GM13976 (cell line): ENCODE results near the gene LILRB5.
"Not testable (repeated sequence)": the region's sequence is repeated elsewhere in the genome, so short reads cannot be mapped to it uniquely, and the experiment has no call there.

Source experiments
- DNase-seq: peaks from one replicate; pipeline ENCODE4 v3.0.0; 2012; ENCODE audit warnings: low spot score
- CTCF ChIP-seq: IDR thresholded peaks from 2 replicates; pipeline ENCODE4 v1.5.1; 2012; ENCODE audit warnings: borderline replicate concordance, mild to moderate bottlenecking; ENCODE audit not compliant: insufficient read depth; ENCODE audit errors: extremely low read depth, missing control alignments, control extremely low read depth
- in situ Hi-C: fragments of 300-500 bp; cut with MboI; formaldehyde crosslinking; loops from one replicate; pipeline ENCODE4 v1.12.0; 2022; ENCODE audit warnings: low sequenced_read_pairs, mixed read lengths, inconsistent platforms; ENCODE audit not compliant: unreplicated experiment

The LILRB5 gene

GRCh38 chr19:54247106-54247930 lies 9.8 kb downstream of the LILRB5 start:
- TF ChIP-seq CTCF = no peak
- peak; percentile 19 for DNase-seq
- in situ Hi-C loops = no loop called here

GRCh38 chr19:54245936-54246335 lies 11.1 kb downstream of the LILRB5 start:
- DNase-seq = no peak
- in situ Hi-C loops = no loop called here
- TF ChIP-seq CTCF = no peak

GRCh38 chr19:54243809-54244208 lies 13.3 kb downstream of the LILRB5 start:
- DNase-seq, in situ Hi-C loops: not testable (repeated sequence)

- not testable (repeated sequence) for DNase-seq
Measured at GRCh38 chr19:54242646-54243045, 14.4 kb downstream of the LILRB5 start, which contains the start of gene LILRA6. Gene LILRA6 (minus strand): TSS chr19:54242790.

GRCh38 chr19:54242234-54242633 lies 14.8 kb downstream of the LILRB5 start:
- in situ Hi-C loops, DNase-seq: not testable (repeated sequence)

More at GRCh38 chr19:54242646-54243045, 14.4 kb downstream of the LILRB5 start, which contains the start of gene LILRA6:
- in situ Hi-C loops = not testable (repeated sequence)

- DNase-seq, in situ Hi-C loops: not testable (repeated sequence)
Measured at GRCh38 chr19:54240372-54241336, 16.4 kb downstream of the LILRB5 start.

- in situ Hi-C loops = loop anchor here (10.0 kb wide), 1 partner anchor 75 kb away; no protein-coding TSS in a partner anchor
- DNase-seq = not testable (repeated sequence)
Measured at GRCh38 chr19:54239491-54240371, 17.3 kb downstream of the LILRB5 start.

GRCh38 chr19:54233941-54234340 lies 23.1 kb downstream of the LILRB5 start:
- no peak for TF ChIP-seq CTCF
- in situ Hi-C loops = loop anchor here (10.0 kb wide), 1 partner anchor 69 kb away; no protein-coding TSS in a partner anchor
- no peak for DNase-seq
